ENCODE results near the gene NPR3.

- TF ChIP-seq CTCF (IDR thresholded peaks at IDR 0.05) (peak in 5 of 6 experiments; percentile 29 to 67 (median 53)), POLR2A (IDR thresholded peaks at IDR 0.05) (no peak)
Measured at GRCh38 chr5:32707418-32707997, 3.6 kb upstream of the NPR3 start.

Data from thyroid gland (tissue), 4 donors.